ENCODE data around the gene SLC16A7. TPM values are rescaled to one million over a fixed set of nuclear protein-coding genes. Genes with fewer than 3 reads are reported as not detected.

Gene SLC16A7
- total RNA-seq, 1 donor from 2014 or later, result 12.9 TPM

- Mint-ChIP-seq H3K27ac (no peak overlapping the region), H3K27me3 (no peaks in the 10 kb centered on the region), H3K36me3 (no peaks in the 10 kb centered on the region), H3K4me1 (ENCODE audit: unreplicated experiment) (no peaks in the 10 kb centered on the region), H3K9me3 (no peaks in the 10 kb centered on the region), H3K4me3 (no peak overlapping the region)
- TF ChIP-seq CTCF (conservative IDR thresholded peaks at IDR 0.05), result no peak
- DNase-seq (ENCODE audit: extremely low spot score, unreplicated experiment), result no peak
Measured at GRCh38 chr12:59710964-59711363, 115.1 kb downstream of the SLC16A7 start.

- no peak for DNase-seq (ENCODE audit: extremely low spot score, unreplicated experiment)
- H3K4me3 Mint-ChIP-seq, result no peak overlapping the region
- no peak for TF ChIP-seq CTCF (conservative IDR thresholded peaks at IDR 0.05)
- H3K36me3 Mint-ChIP-seq, result no peaks in the 10 kb centered on the region
- no peaks in the 10 kb centered on the region for H3K9me3 Mint-ChIP-seq
- H3K4me1 Mint-ChIP-seq (ENCODE audit: unreplicated experiment), result no peaks in the 10 kb centered on the region
- no peak overlapping the region for H3K27ac Mint-ChIP-seq
- no peaks in the 10 kb centered on the region for H3K27me3 Mint-ChIP-seq
Measured at GRCh38 chr12:59715434-59715833, 119.6 kb downstream of the SLC16A7 start.

GRCh38 chr12:59716043-59716442, 120.2 kb downstream of the SLC16A7 start:
- Mint-ChIP-seq H3K4me3 (no peak overlapping the region), H3K4me1 (ENCODE audit: unreplicated experiment) (no peaks in the 10 kb centered on the region), H3K36me3 (no peaks in the 10 kb centered on the region), H3K9me3 (no peaks in the 10 kb centered on the region), H3K27ac (no peak overlapping the region), H3K27me3 (no peaks in the 10 kb centered on the region)
- TF ChIP-seq CTCF (conservative IDR thresholded peaks at IDR 0.05), result no peak
- DNase-seq (ENCODE audit: extremely low spot score, unreplicated experiment), result no peak

GRCh38 chr12:59717436-59717835, 121.6 kb downstream of the SLC16A7 start:
- Mint-ChIP-seq H3K27ac (no peak overlapping the region), H3K27me3 (no peaks in the 10 kb centered on the region), H3K36me3 (no peaks in the 10 kb centered on the region), H3K4me1 (ENCODE audit: unreplicated experiment) (no peaks in the 10 kb centered on the region), H3K9me3 (no peaks in the 10 kb centered on the region), H3K4me3 (no peak overlapping the region)
- TF ChIP-seq CTCF (conservative IDR thresholded peaks at IDR 0.05), result no peak
- no peak for DNase-seq (ENCODE audit: extremely low spot score, unreplicated experiment)

- no peak for TF ChIP-seq CTCF (conservative IDR thresholded peaks at IDR 0.05)
- no peak for DNase-seq (ENCODE audit: extremely low spot score, unreplicated experiment)
- no peaks in the 10 kb centered on the region for H3K9me3 Mint-ChIP-seq
- H3K27me3 Mint-ChIP-seq, result no peaks in the 10 kb centered on the region
- H3K4me1 Mint-ChIP-seq (ENCODE audit: unreplicated experiment), result no peaks in the 10 kb centered on the region
- H3K4me3 Mint-ChIP-seq, result no peak overlapping the region
- H3K27ac Mint-ChIP-seq, result no peak overlapping the region
- H3K36me3 Mint-ChIP-seq, result no peaks in the 10 kb centered on the region
Measured at GRCh38 chr12:59719701-59720100, 123.9 kb downstream of the SLC16A7 start.

- H3K9me3 Mint-ChIP-seq, result no peaks in the 10 kb centered on the region
- no peak overlapping the region for H3K4me3 Mint-ChIP-seq
- H3K27ac Mint-ChIP-seq, result no peak overlapping the region
- H3K27me3 Mint-ChIP-seq, result no peaks in the 10 kb centered on the region
- DNase-seq (ENCODE audit: extremely low spot score, unreplicated experiment), result no peak
- no peaks in the 10 kb centered on the region for H3K36me3 Mint-ChIP-seq
- no peaks in the 10 kb centered on the region for H3K4me1 Mint-ChIP-seq (ENCODE audit: unreplicated experiment)
- no peak for TF ChIP-seq CTCF (conservative IDR thresholded peaks at IDR 0.05)
Measured at GRCh38 chr12:59723520-59723919, 127.7 kb downstream of the SLC16A7 start.

All from type B pancreatic cell (in vitro differentiated cells).